DOHH2 (cell line): Measurements from ENCODE around the gene RLN3.

Experiments
- H3F3A ChIP-seq: fragments of 200-600 bp; sonication (generic), shearing (Covaris generic); 2 replicates; pipeline ENCODE4 v1.6.0; 2016; ENCODE audit warnings: antibody characterized with exemption, mild to moderate bottlenecking; ENCODE audit not compliant: control insufficient read depth, insufficient read depth
- H3K27ac ChIP-seq: fragments of 200-600 bp; sonication (generic); 2 replicates; pipeline ENCODE4 v1.5.1; 2014; ENCODE audit warnings: low read depth, mild to moderate bottlenecking, low read length, moderate library complexity
- H3K27me3 ChIP-seq: fragments of 200-600 bp; sonication (generic); 2 replicates; pipeline ENCODE4 v1.6.1; 2014; ENCODE audit warnings: mild to moderate bottlenecking, low read length, mixed read lengths; ENCODE audit not compliant: control insufficient read depth
- H3K36me3 ChIP-seq: fragments of 200-600 bp; sonication (generic); 2 replicates; pipeline ENCODE4 v1.6.1; 2014; ENCODE audit warnings: mild to moderate bottlenecking, low read length, moderate library complexity, mixed read lengths; ENCODE audit not compliant: control insufficient read depth
- H3K4me1 ChIP-seq: fragments of 200-600 bp; sonication (generic); 2 replicates; pipeline ENCODE4 v1.6.1; 2014; ENCODE audit warnings: mild to moderate bottlenecking, low read length, mixed read lengths; ENCODE audit not compliant: control insufficient read depth
- H3K4me2 ChIP-seq: fragments of 200-600 bp; sonication (generic); 2 replicates; pipeline ENCODE4 v1.6.0; 2014; ENCODE audit warnings: mild to moderate bottlenecking, low read length, moderate library complexity
- H3K4me3 ChIP-seq: fragments of 200-600 bp; sonication (generic); 2 replicates; pipeline ENCODE4 v1.5.1; 2014; ENCODE audit warnings: mild to moderate bottlenecking, low read length, mixed read lengths
- H3K79me2 ChIP-seq: fragments of 200-600 bp; sonication (generic); 2 replicates; pipeline ENCODE4 v1.6.1; 2014; ENCODE audit warnings: mild to moderate bottlenecking, low read length, mixed read lengths; ENCODE audit not compliant: control insufficient read depth
- H3K9me2 ChIP-seq: fragments of 200-600 bp; sonication (generic); replicated peaks from 2 replicates; pipeline ENCODE4 v1.6.1; 2014; ENCODE audit warnings: mild to moderate bottlenecking, low read length, mixed read lengths; ENCODE audit not compliant: control insufficient read depth
- H3K9me3 ChIP-seq: fragments of 200-600 bp; sonication (generic); 2 replicates; pipeline ENCODE4 v1.6.1; 2014; ENCODE audit warnings: antibody characterized with exemption, low read length, mixed read lengths; ENCODE audit not compliant: control insufficient read depth, insufficient read depth
- H4K20me1 ChIP-seq: fragments of 200-600 bp; sonication (generic); 2 replicates; pipeline ENCODE4 v1.6.0; 2014; ENCODE audit warnings: low read depth, mild to moderate bottlenecking, antibody characterized with exemption, low read length, moderate library complexity; ENCODE audit not compliant: control insufficient read depth, insufficient read depth
- EZH2phosphoT487 ChIP-seq: fragments of 200-600 bp; sonication (generic); IDR thresholded peaks from 2 replicates; pipeline ENCODE4 v1.6.1; 2017; ENCODE audit warnings: borderline replicate concordance, mild to moderate bottlenecking, antibody characterized with exemption, low read length, moderate library complexity, mixed read lengths
- TF ChIP-seq, protein P1 (sequence below): fragments of 200-600 bp; sonication (generic); IDR thresholded peaks from one replicate; pipeline ENCODE4 v1.5.1; 2014; ENCODE audit warnings: antibody characterized with exemption, mild to moderate bottlenecking, low read depth, low read length; ENCODE audit not compliant: poor library complexity, severe bottlenecking

Gene RLN3

DNA sequence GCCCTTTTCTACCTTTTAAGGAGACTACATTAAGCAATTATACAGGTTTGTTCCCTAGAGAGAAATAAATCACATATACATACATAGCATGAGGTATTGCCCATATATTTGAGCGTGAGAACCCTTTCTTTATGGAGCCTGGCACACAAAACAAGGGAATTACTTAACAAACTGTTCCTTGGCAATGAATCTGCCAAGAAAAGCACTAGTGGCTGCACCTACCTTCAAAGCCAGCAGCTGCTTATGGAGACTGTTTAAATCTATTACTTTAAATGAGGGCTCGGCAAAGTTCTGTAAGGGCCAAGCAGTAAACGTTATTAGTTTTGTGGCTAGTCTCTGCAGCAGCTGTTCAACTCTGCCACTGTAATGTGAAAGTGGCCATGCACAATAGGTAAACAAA, 28.9 kb upstream of the RLN3 start:
- no peak overlapping the region for H3K27ac ChIP-seq
- H3F3A ChIP-seq = peaks cover 11% of the 10 kb centered on the region
- H3K4me2 ChIP-seq = no peak overlapping the region
- H3K4me3 ChIP-seq = no peak overlapping the region
- H3K9me2 ChIP-seq = no peaks in the 10 kb centered on the region
- peaks cover 37% of the 10 kb centered on the region for H3K4me1 ChIP-seq
- no peaks in the 10 kb centered on the region for H3K27me3 ChIP-seq
- no peak for TF ChIP-seq EZH2phosphoT487
- TF ChIP-seq, protein P1, sequence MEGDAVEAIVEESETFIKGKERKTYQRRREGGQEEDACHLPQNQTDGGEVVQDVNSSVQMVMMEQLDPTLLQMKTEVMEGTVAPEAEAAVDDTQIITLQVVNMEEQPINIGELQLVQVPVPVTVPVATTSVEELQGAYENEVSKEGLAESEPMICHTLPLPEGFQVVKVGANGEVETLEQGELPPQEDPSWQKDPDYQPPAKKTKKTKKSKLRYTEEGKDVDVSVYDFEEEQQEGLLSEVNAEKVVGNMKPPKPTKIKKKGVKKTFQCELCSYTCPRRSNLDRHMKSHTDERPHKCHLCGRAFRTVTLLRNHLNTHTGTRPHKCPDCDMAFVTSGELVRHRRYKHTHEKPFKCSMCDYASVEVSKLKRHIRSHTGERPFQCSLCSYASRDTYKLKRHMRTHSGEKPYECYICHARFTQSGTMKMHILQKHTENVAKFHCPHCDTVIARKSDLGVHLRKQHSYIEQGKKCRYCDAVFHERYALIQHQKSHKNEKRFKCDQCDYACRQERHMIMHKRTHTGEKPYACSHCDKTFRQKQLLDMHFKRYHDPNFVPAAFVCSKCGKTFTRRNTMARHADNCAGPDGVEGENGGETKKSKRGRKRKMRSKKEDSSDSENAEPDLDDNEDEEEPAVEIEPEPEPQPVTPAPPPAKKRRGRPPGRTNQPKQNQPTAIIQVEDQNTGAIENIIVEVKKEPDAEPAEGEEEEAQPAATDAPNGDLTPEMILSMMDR = no peak
- H3K9me3 ChIP-seq = peaks cover 7% of the 10 kb centered on the region
- peaks cover 64% of the 10 kb centered on the region for H3K79me2 ChIP-seq
- H4K20me1 ChIP-seq = no peaks in the 10 kb centered on the region
- H3K36me3 ChIP-seq = peaks cover 31% of the 10 kb centered on the region

DNA sequence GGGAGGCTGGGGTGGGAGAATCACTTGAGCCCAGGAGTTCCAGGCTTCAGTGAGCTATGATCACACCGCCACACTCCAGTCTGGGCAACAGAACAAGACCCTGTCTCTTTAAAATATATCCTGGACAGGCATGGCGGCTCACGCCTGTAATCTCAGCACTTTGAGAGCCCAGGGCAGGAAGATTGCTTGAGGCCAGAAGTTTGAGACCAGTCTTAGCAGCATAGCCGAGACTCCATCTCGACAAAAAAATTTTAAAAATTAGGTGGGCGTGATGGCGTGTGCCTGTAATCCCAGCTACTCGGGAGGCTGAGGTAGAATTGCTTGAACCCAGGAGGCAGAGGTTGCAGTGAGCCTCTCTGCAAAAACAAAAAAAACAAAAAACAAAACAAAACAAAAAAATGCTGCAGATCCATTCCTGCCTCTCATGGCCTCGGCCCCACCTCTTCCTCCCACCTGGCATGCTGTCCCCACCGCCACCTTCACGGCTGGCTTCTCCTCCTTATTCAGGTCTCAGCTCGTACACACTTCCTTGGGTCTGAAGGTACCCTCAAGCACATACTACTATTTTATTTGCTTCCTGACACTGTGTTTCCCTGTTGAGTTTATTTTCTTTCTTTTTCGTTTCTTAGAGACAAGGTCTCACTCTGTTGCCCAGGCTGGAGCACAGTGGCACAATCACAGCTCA, 27.1 kb upstream of the RLN3 start:
- TF ChIP-seq, protein P1 = no peak
- TF ChIP-seq EZH2phosphoT487 = no peak
- H3K27me3 ChIP-seq = no peaks in the 10 kb centered on the region
- no peak overlapping the region for H3K4me3 ChIP-seq
- H4K20me1 ChIP-seq = no peaks in the 10 kb centered on the region
- peaks cover 51% of the 10 kb centered on the region for H3K4me1 ChIP-seq
- H3K27ac ChIP-seq = no peak overlapping the region
- H3K79me2 ChIP-seq = peaks cover 74% of the 10 kb centered on the region
- H3K9me2 ChIP-seq = no peaks in the 10 kb centered on the region
- H3K36me3 ChIP-seq = peaks cover 31% of the 10 kb centered on the region
- H3K9me3 ChIP-seq = peaks cover 7% of the 10 kb centered on the region
- H3K4me2 ChIP-seq = peak overlapping the region; percentile 94; the same call in 1 of the 2 replicates
- peaks cover 23% of the 10 kb centered on the region for H3F3A ChIP-seq

DNA sequence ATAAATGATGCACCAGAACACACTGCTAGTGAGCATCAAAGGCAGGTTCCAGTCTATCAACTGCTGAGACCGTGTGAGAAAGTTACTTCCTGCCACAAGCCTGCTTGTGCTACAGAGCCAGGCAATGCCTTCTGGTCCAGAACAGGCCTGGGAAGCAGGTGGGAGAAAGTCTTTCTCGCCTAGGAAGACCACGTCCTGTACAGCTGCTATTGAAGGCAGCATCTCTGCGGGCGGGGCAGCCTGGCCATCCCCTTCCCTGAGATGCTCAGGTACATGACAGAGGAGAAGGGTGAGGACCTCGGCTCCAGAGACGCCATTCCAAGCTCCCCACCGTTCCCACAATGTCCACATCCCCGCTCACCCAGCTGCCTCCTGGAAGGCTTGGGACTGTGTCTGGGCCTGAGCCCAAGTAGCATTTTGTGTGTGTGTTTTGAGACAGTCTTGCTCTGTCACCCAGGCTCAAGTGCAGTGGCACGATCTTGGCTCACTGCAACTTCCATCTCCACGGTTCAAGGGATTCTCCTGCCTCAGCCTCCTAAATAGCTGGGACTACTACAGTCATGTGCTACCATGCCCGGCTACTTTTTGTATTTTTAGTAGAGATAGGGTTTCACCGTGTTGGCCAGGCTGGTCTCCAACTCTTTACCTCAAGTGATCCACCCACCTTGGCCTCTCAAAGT, 25.2 kb upstream of the RLN3 start:
- no peaks in the 10 kb centered on the region for H3K27me3 ChIP-seq
- peaks cover 56% of the 10 kb centered on the region for H3K4me1 ChIP-seq
- H3K4me2 ChIP-seq = peak overlapping the region; percentile 94
- H3F3A ChIP-seq = peaks cover 26% of the 10 kb centered on the region
- peaks cover 68% of the 10 kb centered on the region for H3K79me2 ChIP-seq
- H3K9me2 ChIP-seq = no peaks in the 10 kb centered on the region
- peaks cover 26% of the 10 kb centered on the region for H3K36me3 ChIP-seq
- peak overlapping the region; percentile 84 for H3K4me3 ChIP-seq
- TF ChIP-seq, protein P1 = no peak
- no peak for TF ChIP-seq EZH2phosphoT487
- H3K27ac ChIP-seq = peak overlapping the region; percentile 90
- H3K9me3 ChIP-seq = peaks cover 7% of the 10 kb centered on the region
- H4K20me1 ChIP-seq = no peaks in the 10 kb centered on the region
